Measurements from ENCODE around the gene DEAF1.
"Not testable (repeated sequence)": the region's sequence is repeated elsewhere in the genome, so short reads cannot be mapped to it uniquely, and the experiment has no call there.

The DEAF1 gene

GRCh38 chr11:698493-699115 is 3.6 kb upstream of the DEAF1 start:
- DNase-seq, result no peak

GRCh38 chr11:697811-698311 is 2.8 kb upstream of the DEAF1 start:
- no peak for DNase-seq

- no peak for DNase-seq
Measured at GRCh38 chr11:696955-697491, 2.0 kb upstream of the DEAF1 start.

GRCh38 chr11:695538-696248 is 671 bp upstream of the DEAF1 start, which contains the start of gene TMEM80:
Gene TMEM80, plus strand, starts transcription at chr11:695816. Its CDS starts 12 bp downstream, at chr11:695828.
- peak; percentile 57 for DNase-seq

- DNase-seq, result peak; percentile 59
Measured at GRCh38 chr11:695288-695537, 191 bp upstream of the DEAF1 start.

- peak; percentile 59 for DNase-seq
Measured at GRCh38 chr11:693887-694562, 997 bp downstream of the DEAF1 start.

GRCh38 chr11:693415-693831 is 1.6 kb downstream of the DEAF1 start:
- DNase-seq, result no peak

GRCh38 chr11:692824-693414 is 2.1 kb downstream of the DEAF1 start:
- DNase-seq, result no peak

- no peak for DNase-seq
Measured at GRCh38 chr11:691710-692590, 3.1 kb downstream of the DEAF1 start.

- no peak for DNase-seq
Measured at GRCh38 chr11:690738-691633, 4.0 kb downstream of the DEAF1 start.

- not testable (repeated sequence) for DNase-seq
Measured at GRCh38 chr11:690244-690643, 4.8 kb downstream of the DEAF1 start.

- no peak for DNase-seq
Measured at GRCh38 chr11:689625-690024, 5.4 kb downstream of the DEAF1 start.

- DNase-seq, result no peak
Measured at GRCh38 chr11:688681-689080, 6.3 kb downstream of the DEAF1 start.

GRCh38 chr11:687751-688150 is 7.3 kb downstream of the DEAF1 start:
- no peak for DNase-seq

- DNase-seq, result no peak
Measured at GRCh38 chr11:686451-687243, 8.4 kb downstream of the DEAF1 start.

GRCh38 chr11:680970-681369 is 14.1 kb downstream of the DEAF1 start:
- DNase-seq, result no peak

- DNase-seq, result no peak
Measured at GRCh38 chr11:680476-680875, 14.5 kb downstream of the DEAF1 start.

GRCh38 chr11:679271-680207 is 15.5 kb downstream of the DEAF1 start:
- no peak for DNase-seq

- no peak for DNase-seq
Measured at GRCh38 chr11:678297-678696, 16.7 kb downstream of the DEAF1 start.
